Raji (cell line): ENCODE results near the gene AMN.

Experiments
- POLR2A ChIP-seq: IDR thresholded peaks from 2 replicates; pipeline ENCODE4 v1.6.1; 2011; ENCODE audit warnings: low read depth, low read length, control low read depth; ENCODE audit not compliant: insufficient read depth

Gene AMN

GRCh38 chr14:102971836-102972606 is 49.6 kb downstream of the AMN start:
- TF ChIP-seq POLR2A, result no peak

GRCh38 chr14:102973706-102974285 is 51.3 kb downstream of the AMN start:
- TF ChIP-seq POLR2A, result no peak

- TF ChIP-seq POLR2A, result no peak
Measured at GRCh38 chr14:102975662-102976061, 53.2 kb downstream of the AMN start.

GRCh38 chr14:102977475-102977874 is 55.0 kb downstream of the AMN start:
- TF ChIP-seq POLR2A, result no peak

GRCh38 chr14:102979406-102979805 is 56.9 kb downstream of the AMN start:
- no peak for TF ChIP-seq POLR2A

- TF ChIP-seq POLR2A, result no peak
Measured at GRCh38 chr14:102980409-102980810, 57.9 kb downstream of the AMN start.
